Spleen (tissue), 11 donors: Measurements from ENCODE around the gene ADAMTSL1. TPM values are rescaled to one million over a fixed set of nuclear protein-coding genes. Genes with fewer than 3 reads are reported as not detected.

Experiments
- DNase-seq: peaks from one replicate; pipeline ENCODE4 v3.0.0-alpha.2; 2020
- H3K27ac ChIP-seq, 8 donors: fragments of 200-600 bp; sonication (generic) in 7 of 8; 1 replicate in 4 of 8; 2 replicates in 4 of 8; pipeline versions ENCODE4 v1.5.0 to v1.8.0; 2016 to 2021; ENCODE audit warnings: inconsistent platforms in 4 of 8, mild to moderate bottlenecking in 4 of 8, moderate library complexity in 1 of 8
- H3K27me3 ChIP-seq, 7 donors: fragments of 200-600 bp; sonication (generic) in 6 of 7; replicated peaks in 1 of 7; 1 replicate in 4 of 7; 2 replicates in 3 of 7; pipeline versions ENCODE4 v1.5.0 to v1.8.0; 2016 to 2021; ENCODE audit warnings: inconsistent platforms in 3 of 7, mild to moderate bottlenecking in 1 of 7
- H3K36me3 ChIP-seq, 6 donors: fragments of 200-600 bp; sonication (generic) in 5 of 6; 1 replicate in 4 of 6; 2 replicates in 2 of 6; pipeline versions ENCODE4 v1.5.0 to v1.8.0; 2016 to 2021; ENCODE audit warnings: inconsistent platforms in 2 of 6
- H3K4me1 ChIP-seq, 6 donors: fragments of 200-600 bp; sonication (generic) in 5 of 6; 1 replicate in 3 of 6; 2 replicates in 3 of 6; pipeline versions ENCODE4 v1.5.0 to v1.8.0; 2016 to 2021; ENCODE audit warnings: inconsistent platforms in 3 of 6
- H3K4me3 ChIP-seq, 8 donors: fragments of 200-600 bp; sonication (generic) in 7 of 8; 1 replicate in 4 of 8; 2 replicates in 4 of 8; pipeline versions ENCODE4 v1.5.0 to v1.8.0; 2016 to 2021; ENCODE audit warnings: inconsistent platforms in 4 of 8, mild to moderate bottlenecking in 4 of 8, moderate library complexity in 2 of 8
- H3K9me3 ChIP-seq, 8 donors: fragments of 200-600 bp; sonication (generic) in 7 of 8; 1 replicate in 4 of 8; 2 replicates in 4 of 8; pipeline versions ENCODE4 v1.5.0 to v1.8.0; 2016 to 2021; ENCODE audit warnings: inconsistent platforms in 4 of 8
- CTCF ChIP-seq, 11 experiments: fragments of 200-600 bp in 7 of 11; fragments of 450-650 bp in 4 of 11; sonication (generic) in 4 of 11; IDR thresholded peaks in 8 of 11; conservative IDR thresholded peaks in 3 of 11; 1 replicate in 7 of 11; 2 replicates in 4 of 11; pipeline versions ENCODE4 v1.4.0 to v1.8.0; 2016 to 2021; ENCODE audit warnings: antibody characterized with exemption in 11 of 11, inconsistent platforms in 4 of 11, mild to moderate bottlenecking in 1 of 11
- POLR2A ChIP-seq, 3 donors: fragments of 450-650 bp; IDR thresholded peaks; one replicate each; pipeline ENCODE4 v1.5.1; 2017; ENCODE audit warnings: antibody characterized with exemption in 3 of 3, mild to moderate bottlenecking in 1 of 3
- POLR2AphosphoS5 ChIP-seq, 3 donors: sonication (generic); formaldehyde crosslinking; IDR thresholded peaks; one replicate each; pipeline ENCODE4 v1.5.1; 2017; ENCODE audit warnings: antibody characterized with exemption in 3 of 3
- WGBS, 5 donors: extraction: QIAGEN DNeasy Blood & Tissue Kit in 3 of 5; methylation state at CpG; one replicate each; pipeline versions ENCODE4 v1.1.5 to v1.1.7; 2013 to 2018; 5-methylcytosine and 5-hydroxymethylcytosine counted together
- intact Hi-C: fragments of 100-400 bp; cut with DNase I; formaldehyde crosslinking; loops from one replicate; pipeline ENCODE4 v1.15.0; 2023; ENCODE audit warnings: low total_unique reads
- polyA plus RNA-seq, 3 donors: library from polyadenylated mRNA; stranded (reverse); fragments of 200-250 nt; gene quantifications; one replicate each; pipeline ENCODE4 v1.2.1, GENCODE V29; 2013
- total RNA-seq, 7 donors: library from RNA; depleted of rRNA in 3 of 7; stranded (reverse); fragments of >200 nt in 3 of 7; fragmentation: NEBNext Ultra II Directional in 4 of 7; extraction: Animal tissue kit (Norgen Biotek cat#: 25700) in 4 of 7; gene quantifications; one replicate each; pipeline versions ENCODE4 v1.1.0 to v1.2.1, GENCODE V29; 2016 to 2021
- donor health status: healthy with polysubstance abuse.
- donor health status: DM: no; HTN: no; CAD: no; lungs with moderate emphysema.
- donor health status: DM: no; HTN: no; CAD: no.
- donor health status: Bipolar disorder and iron deficiency.
- donor health status: healthy.
- donor health status: DM: no; HTN: no; CAD: no.
- donor health status: DM: yes; HTN: yes; CAD: no.

Gene ADAMTSL1
- total and polyA plus RNA-seq, 10 donors = 0.35 to 5.3 (median 2.2) TPM

GRCh38 chr9:18544456-18544855 lies 70.5 kb downstream of the ADAMTSL1 start:
- Histone ChIP-seq H3K36me3 (no peaks in the 10 kb centered on the region), H3K4me3 (no peak overlapping the region), H3K4me1 (no peaks in the 10 kb centered on the region), H3K27me3 (no peaks in the 10 kb centered on the region), H3K27ac (no peak overlapping the region), H3K9me3 (no peaks in the 10 kb centered on the region)
- 79 to 94% (median 90%) methylated on average over 3 of the region's 3 CpGs for WGBS, 5 donors
- intact Hi-C loops = no loop called here
- no peak for DNase-seq
- TF ChIP-seq CTCF (IDR thresholded peaks at IDR 0.05 in 8 of 11, conservative IDR thresholded peaks at IDR 0.05 in 3 of 11) (no peak), POLR2A (IDR thresholded peaks at IDR 0.05) (no peak), POLR2AphosphoS5 (IDR thresholded peaks at IDR 0.05) (no peak)

- 78 to 91% (median 80%) methylated on average over 3 of the region's 3 CpGs for WGBS, 5 donors
- Histone ChIP-seq H3K27ac (no peak overlapping the region), H3K4me1 (no peaks in the 10 kb centered on the region), H3K36me3 (no peaks in the 10 kb centered on the region), H3K27me3 (no peaks in the 10 kb centered on the region), H3K9me3 (no peaks in the 10 kb centered on the region), H3K4me3 (no peak overlapping the region)
- intact Hi-C loops = no loop called here
- no peak for DNase-seq
- TF ChIP-seq POLR2AphosphoS5 (IDR thresholded peaks at IDR 0.05) = no peak
- TF ChIP-seq CTCF (IDR thresholded peaks at IDR 0.05 in 8 of 11, conservative IDR thresholded peaks at IDR 0.05 in 3 of 11) = no peak
- TF ChIP-seq POLR2A (IDR thresholded peaks at IDR 0.05) = no peak
Observed at GRCh38 chr9:18545636-18546360, 71.8 kb downstream of the ADAMTSL1 start.

- Histone ChIP-seq H3K4me3 (no peak overlapping the region), H3K9me3 (no peaks in the 10 kb centered on the region), H3K27ac (no peak overlapping the region), H3K27me3 (no peaks in the 10 kb centered on the region), H3K4me1 (no peaks in the 10 kb centered on the region), H3K36me3 (no peaks in the 10 kb centered on the region)
- DNase-seq = no peak
- intact Hi-C loops = no loop called here
- no peak for TF ChIP-seq CTCF (IDR thresholded peaks at IDR 0.05 in 8 of 11, conservative IDR thresholded peaks at IDR 0.05 in 3 of 11)
- no peak for TF ChIP-seq POLR2AphosphoS5 (IDR thresholded peaks at IDR 0.05)
- no peak for TF ChIP-seq POLR2A (IDR thresholded peaks at IDR 0.05)
- 84 to 95% (median 87%) methylated on average over 1 of the region's 1 CpG for WGBS, 5 donors
Observed at GRCh38 chr9:18548456-18548855, 74.5 kb downstream of the ADAMTSL1 start.

- Histone ChIP-seq H3K27ac (no peak overlapping the region), H3K9me3 (no peaks in the 10 kb centered on the region), H3K4me3 (no peak overlapping the region), H3K36me3 (no peaks in the 10 kb centered on the region), H3K27me3 (no peaks in the 10 kb centered on the region), H3K4me1 (no peaks in the 10 kb centered on the region)
- intact Hi-C loops = no loop called here
- DNase-seq = no peak
- TF ChIP-seq CTCF (IDR thresholded peaks at IDR 0.05 in 8 of 11, conservative IDR thresholded peaks at IDR 0.05 in 3 of 11) = no peak
- no peak for TF ChIP-seq POLR2A (IDR thresholded peaks at IDR 0.05)
- no peak for TF ChIP-seq POLR2AphosphoS5 (IDR thresholded peaks at IDR 0.05)
- 54 to 83% (median 80%) methylated on average over 3 of the region's 3 CpGs for WGBS, 5 donors
Observed at GRCh38 chr9:18549772-18550171, 75.8 kb downstream of the ADAMTSL1 start.
